Activated naive CD8-positive, alpha-beta T cell treated with anti-CD3 and anti-CD28 coated beads, Interleukin-2, amount 50 U/mL, for 16 hours (primary cell): ENCODE measurements around the gene CBFB.

ENCODE experiments used
- DNase-seq: peaks from one replicate; pipeline ENCODE4 v3.0.0-alpha.2; 2020; ENCODE audit warnings: low read depth, low spot score

The CBFB gene

GRCh38 chr16:67128417-67128816 lies 99.5 kb downstream of the CBFB start:
- no peak for DNase-seq

GRCh38 chr16:67128887-67129286 lies 99.9 kb downstream of the CBFB start:
- no peak for DNase-seq

- DNase-seq = no peak
Observed at GRCh38 chr16:67129422-67129821, 100.5 kb downstream of the CBFB start.

- no peak for DNase-seq
Observed at GRCh38 chr16:67137605-67138004, 108.7 kb downstream of the CBFB start.

- no peak for DNase-seq
Observed at GRCh38 chr16:67141391-67141790, 112.4 kb downstream of the CBFB start.

- no peak for DNase-seq
Observed at GRCh38 chr16:67142342-67142741, 113.4 kb downstream of the CBFB start.

- no peak for DNase-seq
Observed at GRCh38 chr16:67144943-67145342, 116.0 kb downstream of the CBFB start.

- no peak for DNase-seq
Observed at GRCh38 chr16:67145746-67146145, 116.8 kb downstream of the CBFB start.

- no peak for DNase-seq
Observed at GRCh38 chr16:67146523-67147357, 117.8 kb downstream of the CBFB start.

- DNase-seq = no peak
Observed at GRCh38 chr16:67147437-67148140, 118.6 kb downstream of the CBFB start.

- no peak for DNase-seq
Observed at GRCh38 chr16:67148221-67148620, 119.3 kb downstream of the CBFB start.

- DNase-seq = no peak
Observed at GRCh38 chr16:67148656-67149275, 119.8 kb downstream of the CBFB start.

- DNase-seq = no peak
Observed at GRCh38 chr16:67149276-67150046, 120.5 kb downstream of the CBFB start.

GRCh38 chr16:67150047-67150832 lies 121.3 kb downstream of the CBFB start:
- DNase-seq = no peak
